GM10248 (cell line): ENCODE measurements around the gene TOR1AIP2.

Source experiments
- CTCF ChIA-PET: fragments of 300-600 bp; sonication (Branson Sonifier 250); formaldehyde crosslinking; extraction: SDS; loops from one replicate; lab custom pipeline; 2021; ENCODE audit warnings: antibody characterized with exemption; lab: Yijun Ruan, JAX
- POLR2A ChIA-PET: fragments of 350-650 bp; sonication (Branson Sonifier 250); formaldehyde crosslinking; extraction: SDS; loops from one replicate; lab custom pipeline; 2020; ENCODE audit warnings: antibody characterized with exemption; lab: Yijun Ruan, JAX
- DNase-seq: peaks from one replicate; pipeline ENCODE4 v3.0.0; 2012; ENCODE audit errors: extremely low spot score
- TF ChIP-seq, protein P1 (sequence below): IDR thresholded peaks from 2 replicates; pipeline ENCODE4 v1.5.1; 2012; ENCODE audit warnings: mild to moderate bottlenecking, low read depth; ENCODE audit errors: extremely low read depth, missing control alignments, control extremely low read depth

TOR1AIP2 gene

DNA sequence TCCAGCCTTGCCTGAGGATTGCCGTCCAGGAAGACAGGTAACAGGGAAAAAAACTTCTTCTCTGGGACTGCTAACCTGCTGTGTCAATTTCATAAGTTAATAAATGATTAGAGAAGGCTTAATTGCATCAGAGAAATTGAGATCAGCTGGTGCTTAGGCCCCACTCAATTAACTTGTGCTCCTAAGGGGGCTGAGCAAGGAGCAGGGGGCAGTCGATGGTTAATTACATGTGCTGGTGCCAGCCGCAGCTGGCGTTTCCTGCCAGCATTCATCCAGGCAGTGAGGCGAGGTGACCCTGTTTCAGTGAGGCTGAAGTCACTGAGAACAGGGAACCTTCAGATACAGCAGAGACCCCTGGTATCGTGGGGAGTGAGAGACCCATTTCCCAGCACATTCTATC, 74.5 kb downstream of the TOR1AIP2 start:
- no peak for DNase-seq
- TF ChIP-seq, protein P1, sequence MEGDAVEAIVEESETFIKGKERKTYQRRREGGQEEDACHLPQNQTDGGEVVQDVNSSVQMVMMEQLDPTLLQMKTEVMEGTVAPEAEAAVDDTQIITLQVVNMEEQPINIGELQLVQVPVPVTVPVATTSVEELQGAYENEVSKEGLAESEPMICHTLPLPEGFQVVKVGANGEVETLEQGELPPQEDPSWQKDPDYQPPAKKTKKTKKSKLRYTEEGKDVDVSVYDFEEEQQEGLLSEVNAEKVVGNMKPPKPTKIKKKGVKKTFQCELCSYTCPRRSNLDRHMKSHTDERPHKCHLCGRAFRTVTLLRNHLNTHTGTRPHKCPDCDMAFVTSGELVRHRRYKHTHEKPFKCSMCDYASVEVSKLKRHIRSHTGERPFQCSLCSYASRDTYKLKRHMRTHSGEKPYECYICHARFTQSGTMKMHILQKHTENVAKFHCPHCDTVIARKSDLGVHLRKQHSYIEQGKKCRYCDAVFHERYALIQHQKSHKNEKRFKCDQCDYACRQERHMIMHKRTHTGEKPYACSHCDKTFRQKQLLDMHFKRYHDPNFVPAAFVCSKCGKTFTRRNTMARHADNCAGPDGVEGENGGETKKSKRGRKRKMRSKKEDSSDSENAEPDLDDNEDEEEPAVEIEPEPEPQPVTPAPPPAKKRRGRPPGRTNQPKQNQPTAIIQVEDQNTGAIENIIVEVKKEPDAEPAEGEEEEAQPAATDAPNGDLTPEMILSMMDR = no peak
- ChIA-PET CTCF (interaction anchor here (14.9 kb wide), 1 partner anchor 9 kb away, joined by 208 read pairs; no protein-coding TSS in a partner anchor), POLR2A (no interaction called here)

DNA sequence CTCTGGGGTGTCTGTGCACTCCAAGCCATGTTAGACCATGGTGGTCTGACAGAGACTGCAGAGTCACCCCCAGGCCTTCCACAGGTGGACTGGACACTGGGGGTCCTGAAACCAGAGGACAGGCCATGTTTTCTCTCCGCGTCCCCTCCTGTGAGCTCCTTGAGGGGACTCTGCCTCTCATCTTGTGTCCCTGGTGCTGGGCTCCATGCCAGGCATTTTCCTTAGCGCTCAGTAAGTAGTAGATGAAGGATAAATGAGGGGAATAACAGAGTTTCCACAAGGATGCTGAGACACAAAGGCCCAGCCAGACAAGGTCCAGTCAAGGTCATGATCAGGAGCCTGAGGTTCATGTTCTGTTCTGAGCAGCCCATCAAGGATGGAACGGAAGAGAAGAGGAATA, 77.1 kb downstream of the TOR1AIP2 start:
- CTCF ChIA-PET = interaction anchor here (14.9 kb wide), 1 partner anchor 12 kb away, joined by 208 read pairs; no protein-coding TSS in a partner anchor
- DNase-seq = no peak
- TF ChIP-seq, protein P1 = no peak
- POLR2A ChIA-PET = no interaction called here

DNA sequence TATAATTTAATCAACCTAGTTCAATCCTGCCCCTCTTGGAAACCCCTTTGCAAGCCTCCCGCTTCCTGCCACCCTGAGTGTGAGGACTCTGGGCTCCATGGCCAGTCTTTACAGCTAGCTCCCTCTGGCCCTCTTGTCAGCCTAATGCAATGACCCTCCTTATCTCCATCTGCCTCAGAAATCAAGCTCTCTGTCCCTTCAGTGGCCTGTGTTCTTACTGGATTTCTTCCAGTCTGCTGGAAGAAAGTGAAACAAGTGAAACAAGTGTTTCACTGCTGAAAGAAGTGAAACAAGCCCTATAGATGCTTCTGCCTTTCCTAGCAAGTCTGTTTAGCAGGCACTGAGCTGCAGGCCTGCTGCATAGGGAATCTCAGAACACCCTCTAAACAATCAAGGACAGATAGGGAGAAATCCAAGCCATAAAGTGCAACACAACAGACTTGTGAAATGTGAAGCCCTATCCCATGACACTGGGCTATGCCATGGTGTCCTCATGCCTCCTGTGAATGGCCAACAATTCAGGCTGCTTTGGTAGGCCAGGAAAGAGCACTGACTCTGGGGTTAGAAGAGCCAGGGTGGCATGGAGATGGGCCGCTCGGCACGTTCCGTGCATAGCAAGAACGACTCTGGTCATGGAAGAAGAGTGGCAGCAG, 78.6 kb downstream of the TOR1AIP2 start:
- ChIA-PET POLR2A (no interaction called here), CTCF (interaction anchor here (1.9 to 14.9 kb wide), 2 partner anchors 13 to 92 kb away, joined by 6 to 208 read pairs; no protein-coding TSS in a partner anchor)
- no peak for DNase-seq
- TF ChIP-seq, protein P1 = no peak

DNA sequence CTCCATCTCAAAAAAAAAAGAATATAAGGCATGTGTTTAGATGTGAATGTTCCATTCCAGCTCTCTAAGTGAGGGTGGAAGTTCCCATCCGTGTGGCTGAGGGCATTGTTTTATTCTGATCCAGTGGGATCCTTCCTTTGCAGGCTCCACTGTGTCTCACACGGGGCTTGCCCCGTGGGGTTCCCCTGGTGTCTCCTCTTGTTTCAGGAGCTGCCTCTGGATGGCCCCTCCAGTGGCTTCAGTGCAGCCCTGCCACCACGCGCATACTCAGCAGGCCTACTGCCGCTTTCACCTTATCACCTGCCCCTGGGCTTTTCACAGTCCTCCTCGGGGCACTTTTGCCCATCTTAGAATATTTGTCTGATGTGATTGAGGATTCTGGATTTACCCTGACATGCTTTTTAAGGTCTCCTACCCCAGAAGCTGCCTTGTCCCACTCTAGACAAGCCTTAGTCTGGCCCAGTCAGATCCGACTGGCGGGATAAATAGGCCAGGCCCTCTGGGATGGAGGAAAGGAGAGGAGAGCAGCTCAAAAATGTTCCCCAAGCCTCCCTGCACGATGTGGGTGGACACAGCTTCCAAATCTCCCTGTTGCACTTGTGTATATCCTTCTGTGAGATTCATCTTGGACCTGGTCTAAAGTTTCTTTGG, 79.3 kb downstream of the TOR1AIP2 start:
- ChIA-PET CTCF (interaction anchor here (0.8 to 14.9 kb wide), 3 partner anchors 14 to 94 kb away, joined by 3 to 208 read pairs (median 6); no protein-coding TSS in a partner anchor), POLR2A (no interaction called here)
- TF ChIP-seq, protein P1 = no peak
- no peak for DNase-seq

DNA sequence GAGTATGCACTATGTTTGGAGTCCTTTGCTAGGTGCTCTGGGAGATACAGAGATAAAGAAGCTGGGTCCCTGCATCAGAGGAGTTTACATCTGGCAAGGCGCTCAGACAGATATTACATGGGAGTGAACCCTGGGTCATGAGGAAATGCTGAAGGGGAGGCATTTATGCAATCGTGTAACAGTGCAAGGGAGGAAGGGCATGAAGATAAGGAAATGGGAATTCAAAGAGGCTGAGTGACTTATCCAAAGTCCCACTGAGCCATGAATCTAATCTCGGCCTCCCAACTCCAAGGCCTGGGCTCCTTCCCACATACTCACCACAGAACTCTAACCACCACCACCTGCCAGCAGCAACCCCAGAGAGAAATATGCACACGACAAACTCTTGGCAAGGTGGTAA, 82.9 kb downstream of the TOR1AIP2 start:
- CTCF ChIA-PET = interaction anchor here (1.4 to 14.9 kb wide), 2 partner anchors 12 to 18 kb away, joined by 3 to 208 read pairs; no protein-coding TSS in a partner anchor
- DNase-seq = no peak
- TF ChIP-seq, protein P1 = no peak
- POLR2A ChIA-PET = no interaction called here

DNA sequence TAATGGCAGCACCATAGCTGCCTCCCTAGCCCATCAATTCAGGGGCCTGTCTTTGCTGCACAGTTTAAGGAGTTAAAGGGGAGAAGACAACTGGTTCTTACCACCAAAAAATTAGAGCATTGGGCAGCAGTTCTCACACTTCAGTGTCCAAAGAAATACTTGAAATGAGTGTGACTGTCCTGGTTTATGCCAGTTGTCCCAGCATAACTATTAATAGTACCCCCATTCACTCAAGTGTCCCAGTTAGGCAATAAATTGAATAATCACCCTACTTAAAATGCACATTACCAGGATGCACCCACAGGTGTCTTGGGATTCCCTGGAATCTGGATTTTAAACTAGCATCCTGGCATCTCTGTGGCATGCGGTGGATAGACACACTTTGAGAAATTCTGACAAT, 83.5 kb downstream of the TOR1AIP2 start:
- TF ChIP-seq, protein P1 = no peak
- ChIA-PET POLR2A (no interaction called here), CTCF (interaction anchor here (1.4 to 14.9 kb wide), 2 partner anchors 12 to 18 kb away, joined by 3 to 208 read pairs; no protein-coding TSS in a partner anchor)
- DNase-seq = no peak
